WTC11 (cell line): ENCODE data around the gene GPC6. TPM values are rescaled to one million over a fixed set of nuclear protein-coding genes. Genes with fewer than 3 reads are reported as not detected.

Experiments used
- ATAC-seq: fragments of 200-7000 bp; cut with Tn5 transposase; 2 replicates; pipeline ENCODE4 v1.10.0; 2021; ENCODE audit warnings: mild to moderate bottlenecking, moderate library complexity
- CTCF ChIA-PET: fragments of 300-600 bp; sonication (Branson Sonifier 250); formaldehyde crosslinking; loops from one replicate; lab custom pipeline; 2021; ENCODE audit warnings: antibody characterized with exemption; lab: Charles Lee
- POLR2A ChIA-PET: fragments of 350-600 bp; sonication (Branson Sonifier 250); formaldehyde crosslinking; loops from one replicate; lab custom pipeline; 2021; ENCODE audit warnings: antibody characterized with exemption; lab: Charles Lee
- DNase-seq: peaks from one replicate; pipeline ENCODE4 v3.0.0; 2021; ENCODE audit warnings: low spot score
- H3K27ac Mint-ChIP-seq: 2 replicates; pipeline ENCODE4 v1.8.0; 2021; ENCODE audit warnings: mixed read lengths
- H3K27me3 Mint-ChIP-seq: 2 replicates; pipeline ENCODE4 v1.8.0; 2021; ENCODE audit warnings: low read depth, mild to moderate bottlenecking, moderate library complexity, mixed read lengths
- H3K36me3 Mint-ChIP-seq: 2 replicates; pipeline ENCODE4 v1.8.0; 2021; ENCODE audit warnings: mixed read lengths
- H3K4me1 Mint-ChIP-seq: 2 replicates; pipeline ENCODE4 v1.8.0; 2022; ENCODE audit warnings: mixed read lengths
- H3K4me3 Mint-ChIP-seq: 2 replicates; pipeline ENCODE4 v1.8.0; 2021; ENCODE audit warnings: mild to moderate bottlenecking, moderate library complexity, mixed read lengths
- H3K9me3 Mint-ChIP-seq: 2 replicates; pipeline ENCODE4 v1.8.0; 2021; ENCODE audit warnings: mixed read lengths
- FOXJ3 ChIP-seq: sonication (generic); formaldehyde crosslinking; IDR thresholded peaks from 2 replicates; pipeline ENCODE4 v1.9.0; 2021; ENCODE audit warnings: missing genetic modification reagents, mild to moderate bottlenecking, borderline replicate concordance
- JAZF1 ChIP-seq: fragments of 250-450 bp; sonication (Bioruptor Pico); IDR thresholded peaks from 2 replicates; pipeline ENCODE4 v1.9.0; 2021; ENCODE audit warnings: moderate library complexity, mild to moderate bottlenecking, inconsistent platforms
- MYBL2 ChIP-seq: sonication (generic); formaldehyde crosslinking; IDR thresholded peaks from 2 replicates; pipeline ENCODE4 v1.8.1; 2023; ENCODE audit warnings: mild to moderate bottlenecking, moderate library complexity, missing genetic modification reagents
- NR1H2 ChIP-seq: sonication (generic); formaldehyde crosslinking; IDR thresholded peaks from 2 replicates; pipeline ENCODE4 v1.9.0; 2021; ENCODE audit warnings: mild to moderate bottlenecking, moderate library complexity, missing genetic modification reagents
- TEAD4 ChIP-seq: sonication (generic); formaldehyde crosslinking; IDR thresholded peaks from 2 replicates; pipeline ENCODE4 v1.8.0; 2022; ENCODE audit warnings: mild to moderate bottlenecking, missing genetic modification reagents
- TP53 ChIP-seq: sonication (generic); formaldehyde crosslinking; IDR thresholded peaks from 2 replicates; pipeline ENCODE4 v1.8.1; 2023; ENCODE audit warnings: mild to moderate bottlenecking, missing genetic modification reagents
- ZNF219 ChIP-seq: sonication (generic); formaldehyde crosslinking; IDR thresholded peaks from 2 replicates; pipeline ENCODE4 v1.8.0; 2023; ENCODE audit warnings: missing genetic modification reagents, mild to moderate bottlenecking, borderline replicate concordance
- total RNA-seq: library from RNA; stranded (reverse); gene quantifications from 3 replicates; pipeline ENCODE4 v1.2.3, GENCODE V29; 2021
- TF ChIP-seq, protein P1 (sequence below): sonication (generic); formaldehyde crosslinking; IDR thresholded peaks from 2 replicates; pipeline ENCODE4 v1.8.1; 2023; ENCODE audit warnings: mild to moderate bottlenecking, moderate library complexity, missing genetic modification reagents
- TF ChIP-seq, protein P2 (sequence below): sonication (generic); formaldehyde crosslinking; IDR thresholded peaks from 2 replicates; pipeline ENCODE4 v1.8.0; 2022; ENCODE audit warnings: mild to moderate bottlenecking, missing genetic modification reagents
- TF ChIP-seq, protein P3 (sequence below): sonication (generic); formaldehyde crosslinking; IDR thresholded peaks from 2 replicates; pipeline ENCODE4 v1.8.0; 2022; ENCODE audit warnings: mild to moderate bottlenecking, missing genetic modification reagents
- TF ChIP-seq, protein P4 (sequence below): sonication (generic); formaldehyde crosslinking; IDR thresholded peaks from 2 replicates; pipeline ENCODE4 v1.8.1; 2022; ENCODE audit warnings: mild to moderate bottlenecking, missing genetic modification reagents, moderate library complexity, borderline replicate concordance
- TF ChIP-seq, protein P5 (sequence below): sonication (generic); formaldehyde crosslinking; IDR thresholded peaks from 2 replicates; pipeline ENCODE4 v1.8.1; 2023; ENCODE audit warnings: mild to moderate bottlenecking, missing genetic modification reagents, moderate library complexity
- TF ChIP-seq, protein P6 (sequence below): fragments of 250-450 bp; sonication (Bioruptor Pico); IDR thresholded peaks from 2 replicates; pipeline ENCODE4 v1.9.0; 2021; ENCODE audit warnings: mild to moderate bottlenecking
- TF ChIP-seq, protein P7 (sequence below): sonication (generic); formaldehyde crosslinking; IDR thresholded peaks from 2 replicates; pipeline ENCODE4 v1.8.1; 2022; ENCODE audit warnings: low read depth, mild to moderate bottlenecking, moderate library complexity, missing genetic modification reagents, borderline replicate concordance

The GPC6 gene
- total RNA-seq, 1 experiment from 2014 or later = 19.5 TPM

DNA sequence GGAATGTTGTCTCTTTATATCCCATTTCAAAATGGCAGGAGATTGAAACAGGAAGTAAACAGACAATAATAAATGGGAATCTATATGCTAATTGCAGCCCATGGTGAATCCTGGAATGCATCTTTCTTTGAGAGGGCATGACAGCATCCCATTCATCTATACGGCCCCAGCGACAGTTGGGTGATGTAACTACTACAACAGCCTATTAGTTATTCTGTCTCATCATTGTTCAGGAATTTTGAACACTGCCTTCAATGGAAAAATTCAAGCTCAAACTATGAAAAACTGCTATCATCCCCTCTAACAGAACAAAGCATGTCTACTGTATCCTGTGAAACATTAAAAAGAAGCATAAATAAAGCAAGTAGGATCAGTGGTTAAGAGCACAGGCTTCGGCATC lies 990.8 kb downstream of the GPC6 start:
- POLR2A ChIA-PET = no interaction called here
- no peak for TF ChIP-seq TP53
- TF ChIP-seq, protein P1, sequence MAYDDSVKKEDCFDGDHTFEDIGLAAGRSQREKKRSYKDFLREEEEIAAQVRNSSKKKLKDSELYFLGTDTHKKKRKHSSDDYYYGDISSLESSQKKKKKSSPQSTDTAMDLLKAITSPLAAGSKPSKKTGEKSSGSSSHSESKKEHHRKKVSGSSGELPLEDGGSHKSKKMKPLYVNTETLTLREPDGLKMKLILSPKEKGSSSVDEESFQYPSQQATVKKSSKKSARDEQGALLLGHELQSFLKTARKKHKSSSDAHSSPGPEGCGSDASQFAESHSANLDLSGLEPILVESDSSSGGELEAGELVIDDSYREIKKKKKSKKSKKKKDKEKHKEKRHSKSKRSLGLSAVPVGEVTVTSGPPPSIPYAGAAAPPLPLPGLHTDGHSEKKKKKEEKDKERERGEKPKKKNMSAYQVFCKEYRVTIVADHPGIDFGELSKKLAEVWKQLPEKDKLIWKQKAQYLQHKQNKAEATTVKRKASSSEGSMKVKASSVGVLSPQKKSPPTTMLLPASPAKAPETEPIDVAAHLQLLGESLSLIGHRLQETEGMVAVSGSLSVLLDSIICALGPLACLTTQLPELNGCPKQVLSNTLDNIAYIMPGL = no peak
- no peak for TF ChIP-seq TEAD4
- TF ChIP-seq, protein P2, sequence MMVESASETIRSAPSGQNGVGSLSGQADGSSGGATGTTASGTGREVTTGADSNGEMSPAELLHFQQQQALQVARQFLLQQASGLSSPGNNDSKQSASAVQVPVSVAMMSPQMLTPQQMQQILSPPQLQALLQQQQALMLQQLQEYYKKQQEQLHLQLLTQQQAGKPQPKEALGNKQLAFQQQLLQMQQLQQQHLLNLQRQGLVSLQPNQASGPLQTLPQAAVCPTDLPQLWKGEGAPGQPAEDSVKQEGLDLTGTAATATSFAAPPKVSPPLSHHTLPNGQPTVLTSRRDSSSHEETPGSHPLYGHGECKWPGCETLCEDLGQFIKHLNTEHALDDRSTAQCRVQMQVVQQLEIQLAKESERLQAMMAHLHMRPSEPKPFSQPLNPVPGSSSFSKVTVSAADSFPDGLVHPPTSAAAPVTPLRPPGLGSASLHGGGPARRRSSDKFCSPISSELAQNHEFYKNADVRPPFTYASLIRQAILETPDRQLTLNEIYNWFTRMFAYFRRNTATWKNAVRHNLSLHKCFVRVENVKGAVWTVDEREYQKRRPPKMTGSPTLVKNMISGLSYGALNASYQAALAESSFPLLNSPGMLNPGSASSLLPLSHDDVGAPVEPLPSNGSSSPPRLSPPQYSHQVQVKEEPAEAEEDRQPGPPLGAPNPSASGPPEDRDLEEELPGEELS = no peak
- TF ChIP-seq MYBL2 = no peak
- TF ChIP-seq JAZF1 (CRISPR knock-in tag) = no peak
- no peak for TF ChIP-seq NR1H2 (CRISPR knock-in tag)
- no peak for TF ChIP-seq ZNF219 (CRISPR knock-in tag)
- TF ChIP-seq, protein P3, sequence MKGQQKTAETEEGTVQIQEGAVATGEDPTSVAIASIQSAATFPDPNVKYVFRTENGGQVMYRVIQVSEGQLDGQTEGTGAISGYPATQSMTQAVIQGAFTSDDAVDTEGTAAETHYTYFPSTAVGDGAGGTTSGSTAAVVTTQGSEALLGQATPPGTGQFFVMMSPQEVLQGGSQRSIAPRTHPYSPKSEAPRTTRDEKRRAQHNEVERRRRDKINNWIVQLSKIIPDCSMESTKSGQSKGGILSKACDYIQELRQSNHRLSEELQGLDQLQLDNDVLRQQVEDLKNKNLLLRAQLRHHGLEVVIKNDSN (CRISPR knock-in tag) = no peak
- no peak for TF ChIP-seq FOXJ3 (CRISPR knock-in tag)
- TF ChIP-seq, protein P4, sequence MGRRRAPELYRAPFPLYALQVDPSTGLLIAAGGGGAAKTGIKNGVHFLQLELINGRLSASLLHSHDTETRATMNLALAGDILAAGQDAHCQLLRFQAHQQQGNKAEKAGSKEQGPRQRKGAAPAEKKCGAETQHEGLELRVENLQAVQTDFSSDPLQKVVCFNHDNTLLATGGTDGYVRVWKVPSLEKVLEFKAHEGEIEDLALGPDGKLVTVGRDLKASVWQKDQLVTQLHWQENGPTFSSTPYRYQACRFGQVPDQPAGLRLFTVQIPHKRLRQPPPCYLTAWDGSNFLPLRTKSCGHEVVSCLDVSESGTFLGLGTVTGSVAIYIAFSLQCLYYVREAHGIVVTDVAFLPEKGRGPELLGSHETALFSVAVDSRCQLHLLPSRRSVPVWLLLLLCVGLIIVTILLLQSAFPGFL (CRISPR knock-in tag) = no peak
- TF ChIP-seq, protein P5, sequence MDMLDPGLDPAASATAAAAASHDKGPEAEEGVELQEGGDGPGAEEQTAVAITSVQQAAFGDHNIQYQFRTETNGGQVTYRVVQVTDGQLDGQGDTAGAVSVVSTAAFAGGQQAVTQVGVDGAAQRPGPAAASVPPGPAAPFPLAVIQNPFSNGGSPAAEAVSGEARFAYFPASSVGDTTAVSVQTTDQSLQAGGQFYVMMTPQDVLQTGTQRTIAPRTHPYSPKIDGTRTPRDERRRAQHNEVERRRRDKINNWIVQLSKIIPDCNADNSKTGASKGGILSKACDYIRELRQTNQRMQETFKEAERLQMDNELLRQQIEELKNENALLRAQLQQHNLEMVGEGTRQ (CRISPR knock-in tag) = no peak
- TF ChIP-seq, protein P6, sequence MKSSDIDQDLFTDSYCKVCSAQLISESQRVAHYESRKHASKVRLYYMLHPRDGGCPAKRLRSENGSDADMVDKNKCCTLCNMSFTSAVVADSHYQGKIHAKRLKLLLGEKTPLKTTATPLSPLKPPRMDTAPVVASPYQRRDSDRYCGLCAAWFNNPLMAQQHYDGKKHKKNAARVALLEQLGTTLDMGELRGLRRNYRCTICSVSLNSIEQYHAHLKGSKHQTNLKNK = no peak
- TF ChIP-seq, all 79 proteins: peak for 0
- peaks cover 47% of the 10 kb centered on the region for H3K4me1 Mint-ChIP-seq
- no peak for DNase-seq
- CTCF ChIA-PET = no interaction called here
- no peak for ATAC-seq
- H3K9me3 Mint-ChIP-seq = peaks cover 4% of the 10 kb centered on the region
- peaks cover 3% of the 10 kb centered on the region; the same call in 1 of the 2 replicates for H3K27me3 Mint-ChIP-seq
- H3K36me3 Mint-ChIP-seq = no peaks in the 10 kb centered on the region
- no peak overlapping the region for H3K27ac Mint-ChIP-seq
- no peak overlapping the region for H3K4me3 Mint-ChIP-seq

DNA sequence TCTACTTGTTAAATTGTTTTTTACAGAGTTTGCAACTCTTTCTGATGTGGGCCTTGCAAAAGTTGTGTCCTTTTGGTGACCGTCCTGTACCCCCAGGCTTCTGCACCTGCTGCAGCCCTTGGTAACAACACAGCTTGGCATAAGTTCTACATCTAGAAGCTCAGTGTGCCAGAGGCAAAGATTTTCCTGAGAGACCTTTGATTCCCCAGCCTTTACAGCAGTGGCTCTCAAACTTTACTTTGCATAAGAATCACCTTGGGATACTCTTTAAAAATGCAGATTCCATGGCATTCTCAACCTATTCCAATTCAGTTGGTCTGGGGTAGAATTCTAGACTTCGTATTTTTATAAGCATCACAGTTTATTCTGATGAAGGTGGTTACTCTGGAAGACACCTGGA lies 991.9 kb downstream of the GPC6 start:
- no peaks in the 10 kb centered on the region for H3K36me3 Mint-ChIP-seq
- peaks cover 4% of the 10 kb centered on the region for H3K9me3 Mint-ChIP-seq
- TF ChIP-seq, protein P7, sequence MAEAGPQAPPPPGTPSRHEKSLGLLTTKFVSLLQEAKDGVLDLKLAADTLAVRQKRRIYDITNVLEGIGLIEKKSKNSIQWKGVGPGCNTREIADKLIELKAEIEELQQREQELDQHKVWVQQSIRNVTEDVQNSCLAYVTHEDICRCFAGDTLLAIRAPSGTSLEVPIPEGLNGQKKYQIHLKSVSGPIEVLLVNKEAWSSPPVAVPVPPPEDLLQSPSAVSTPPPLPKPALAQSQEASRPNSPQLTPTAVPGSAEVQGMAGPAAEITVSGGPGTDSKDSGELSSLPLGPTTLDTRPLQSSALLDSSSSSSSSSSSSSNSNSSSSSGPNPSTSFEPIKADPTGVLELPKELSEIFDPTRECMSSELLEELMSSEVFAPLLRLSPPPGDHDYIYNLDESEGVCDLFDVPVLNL = no peak
- peak overlapping the region; percentile 52 for H3K4me3 Mint-ChIP-seq
- peaks cover 3% of the 10 kb centered on the region; the same call in 1 of the 2 replicates for H3K27me3 Mint-ChIP-seq
- ChIA-PET POLR2A (no interaction called here), CTCF (interaction anchor here (0.6 to 1.3 kb wide), 2 partner anchors 27 to 127 kb away, joined by 3 to 4 read pairs; no protein-coding TSS in a partner anchor)
- DNase-seq (no peak), ATAC-seq (peak; percentile 95)
- H3K4me1 Mint-ChIP-seq = peaks cover 47% of the 10 kb centered on the region
- H3K27ac Mint-ChIP-seq = no peak overlapping the region
